Body of pancreas (tissue), 4 donors: ENCODE data around the gene YIF1B.

ENCODE experiments used
- POLR2A ChIP-seq, 3 donors: fragments of 450-650 bp; IDR thresholded peaks; one replicate each; pipeline ENCODE4 v1.6.1; 2016; ENCODE audit warnings: antibody characterized with exemption in 3 of 3, mild to moderate bottlenecking in 2 of 3
- TF ChIP-seq, protein P1 (sequence below), 7 experiments: fragments of 450-650 bp in 4 of 7; fragments of 200-600 bp in 3 of 7; sonication (generic) in 3 of 7; IDR thresholded peaks; one replicate each; pipeline ENCODE4 v1.5.1; 2016 to 2019; ENCODE audit warnings: antibody characterized with exemption in 7 of 7

DNA sequence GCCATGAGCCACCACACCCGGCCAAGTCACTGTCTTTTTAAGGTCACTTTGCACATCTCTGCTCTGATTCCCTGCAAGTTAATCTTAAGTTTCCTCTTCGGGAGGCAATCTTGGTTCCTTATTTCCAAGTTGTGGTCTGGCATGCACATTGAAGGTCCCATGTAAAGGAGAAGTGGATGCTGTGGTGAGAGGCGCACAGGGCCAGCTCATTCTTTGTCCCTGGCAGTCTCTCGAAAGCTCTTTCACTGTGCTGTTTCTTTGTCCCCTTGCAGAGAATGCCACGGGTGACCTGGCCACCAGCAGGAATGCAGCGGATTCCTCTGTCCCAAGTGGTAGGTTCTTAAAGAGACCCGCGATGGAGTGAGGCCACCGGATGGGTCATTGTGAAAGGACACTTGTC, 28.1 kb downstream of the YIF1B start:
- no peak for TF ChIP-seq POLR2A (IDR thresholded peaks at IDR 0.05)
- TF ChIP-seq, protein P1, sequence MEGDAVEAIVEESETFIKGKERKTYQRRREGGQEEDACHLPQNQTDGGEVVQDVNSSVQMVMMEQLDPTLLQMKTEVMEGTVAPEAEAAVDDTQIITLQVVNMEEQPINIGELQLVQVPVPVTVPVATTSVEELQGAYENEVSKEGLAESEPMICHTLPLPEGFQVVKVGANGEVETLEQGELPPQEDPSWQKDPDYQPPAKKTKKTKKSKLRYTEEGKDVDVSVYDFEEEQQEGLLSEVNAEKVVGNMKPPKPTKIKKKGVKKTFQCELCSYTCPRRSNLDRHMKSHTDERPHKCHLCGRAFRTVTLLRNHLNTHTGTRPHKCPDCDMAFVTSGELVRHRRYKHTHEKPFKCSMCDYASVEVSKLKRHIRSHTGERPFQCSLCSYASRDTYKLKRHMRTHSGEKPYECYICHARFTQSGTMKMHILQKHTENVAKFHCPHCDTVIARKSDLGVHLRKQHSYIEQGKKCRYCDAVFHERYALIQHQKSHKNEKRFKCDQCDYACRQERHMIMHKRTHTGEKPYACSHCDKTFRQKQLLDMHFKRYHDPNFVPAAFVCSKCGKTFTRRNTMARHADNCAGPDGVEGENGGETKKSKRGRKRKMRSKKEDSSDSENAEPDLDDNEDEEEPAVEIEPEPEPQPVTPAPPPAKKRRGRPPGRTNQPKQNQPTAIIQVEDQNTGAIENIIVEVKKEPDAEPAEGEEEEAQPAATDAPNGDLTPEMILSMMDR (IDR thresholded peaks at IDR 0.05), result no peak
